NCI-H128 (cell line): ENCODE measurements around the gene CSHL1.
"Not testable (repeated sequence)": the region's sequence is repeated elsewhere in the genome, so short reads cannot be mapped to it uniquely, and the experiment has no call there.

Experiments used
- DNase-seq: peaks from one replicate; lab custom pipeline; 2025; ENCODE audit not compliant: unreplicated experiment; lab: John Stamatoyannopoulos, UW

The CSHL1 gene

GRCh38 chr17:63941162-63941561 is 30.1 kb upstream of the CSHL1 start:
- DNase-seq: no peak

DNA sequence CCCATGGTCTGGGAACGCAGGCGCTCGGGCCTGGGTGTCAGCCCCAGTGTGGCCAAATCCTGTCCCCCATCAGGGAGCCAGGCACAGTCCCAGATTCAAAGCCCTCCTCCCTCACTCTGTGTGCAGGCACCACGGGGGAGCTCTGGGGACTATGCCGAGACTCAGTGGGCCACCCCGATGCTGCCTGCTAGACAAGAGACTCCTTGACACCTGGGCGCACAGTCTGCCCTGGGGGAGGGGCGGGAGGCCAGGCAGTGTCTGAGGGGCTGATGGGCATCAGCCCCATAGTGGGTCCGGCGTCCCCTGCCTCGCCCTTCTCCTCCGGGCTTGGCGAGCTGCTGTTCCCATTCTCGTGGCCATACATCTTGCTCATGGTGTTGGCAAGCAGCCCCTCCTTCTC is 29.5 kb upstream of the CSHL1 start:
- DNase-seq: no peak

- no peak for DNase-seq
Measured at GRCh38 chr17:63939884-63940283, 28.8 kb upstream of the CSHL1 start.

DNA sequence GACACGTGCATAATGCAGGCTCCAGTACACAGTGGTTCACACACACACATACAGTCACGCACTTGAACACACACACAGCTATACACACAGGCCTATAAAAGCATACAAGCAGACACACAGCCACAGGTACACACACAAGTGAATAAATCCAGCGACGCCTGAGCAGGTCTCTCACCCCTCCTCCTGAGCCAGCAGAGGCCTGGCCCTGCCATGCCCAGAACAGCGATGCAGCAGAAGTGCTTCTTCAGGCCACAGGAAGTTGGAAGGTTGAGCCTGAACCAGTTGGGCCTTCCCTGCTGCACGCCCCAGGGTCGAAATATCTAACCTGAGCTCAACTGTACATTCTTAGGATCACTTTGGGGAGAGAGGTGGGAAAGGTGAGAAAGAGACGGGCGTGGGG is 28.3 kb upstream of the CSHL1 start:
- DNase-seq: no peak

- no peak for DNase-seq
Measured at GRCh38 chr17:63937920-63938319, 26.9 kb upstream of the CSHL1 start.

- DNase-seq: no peak
Measured at GRCh38 chr17:63937319-63937718, 26.3 kb upstream of the CSHL1 start.

- no peak for DNase-seq
Measured at GRCh38 chr17:63934183-63935112, 23.4 kb upstream of the CSHL1 start.

DNA sequence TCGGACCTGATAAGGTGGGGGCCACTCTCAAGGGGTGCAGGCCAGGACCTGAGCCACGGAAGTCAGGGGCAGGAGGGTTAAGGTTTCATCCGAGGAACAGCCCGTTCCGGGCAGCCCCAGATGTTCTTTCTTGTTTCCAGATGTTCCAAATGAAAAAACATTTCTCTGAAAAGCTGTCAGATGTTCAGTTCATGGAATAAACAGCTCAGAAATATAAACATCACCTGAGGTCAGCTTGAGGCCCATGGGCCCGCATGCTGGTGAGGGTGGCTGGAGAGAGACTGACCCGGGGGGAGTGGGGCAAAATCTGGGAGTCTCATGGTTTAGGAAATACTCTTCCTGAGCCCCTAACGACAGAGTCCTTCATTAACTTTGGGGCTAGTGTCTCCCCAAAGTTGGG is 22.5 kb upstream of the CSHL1 start:
- DNase-seq: no peak

DNA sequence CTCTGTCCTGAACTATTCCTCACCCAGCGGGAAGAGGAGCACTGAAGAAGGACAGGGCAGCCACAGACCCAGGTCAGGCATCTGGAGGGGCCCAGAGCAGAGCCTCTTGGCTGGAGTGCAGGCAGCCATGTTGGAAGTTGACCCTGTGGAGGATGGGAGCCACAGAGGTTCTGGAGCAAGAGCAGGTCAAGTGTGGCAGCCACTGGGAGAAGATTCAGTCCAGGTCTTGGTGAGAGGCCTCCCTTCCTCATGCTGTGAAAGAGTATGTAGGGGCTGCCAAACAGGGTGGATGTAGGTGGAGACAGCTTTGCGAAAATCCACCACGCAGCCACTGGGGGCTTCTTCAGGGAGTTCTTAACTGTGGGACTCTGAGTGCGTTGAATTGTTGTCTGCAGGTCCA is 21.7 kb upstream of the CSHL1 start:
- DNase-seq: no peak

DNA sequence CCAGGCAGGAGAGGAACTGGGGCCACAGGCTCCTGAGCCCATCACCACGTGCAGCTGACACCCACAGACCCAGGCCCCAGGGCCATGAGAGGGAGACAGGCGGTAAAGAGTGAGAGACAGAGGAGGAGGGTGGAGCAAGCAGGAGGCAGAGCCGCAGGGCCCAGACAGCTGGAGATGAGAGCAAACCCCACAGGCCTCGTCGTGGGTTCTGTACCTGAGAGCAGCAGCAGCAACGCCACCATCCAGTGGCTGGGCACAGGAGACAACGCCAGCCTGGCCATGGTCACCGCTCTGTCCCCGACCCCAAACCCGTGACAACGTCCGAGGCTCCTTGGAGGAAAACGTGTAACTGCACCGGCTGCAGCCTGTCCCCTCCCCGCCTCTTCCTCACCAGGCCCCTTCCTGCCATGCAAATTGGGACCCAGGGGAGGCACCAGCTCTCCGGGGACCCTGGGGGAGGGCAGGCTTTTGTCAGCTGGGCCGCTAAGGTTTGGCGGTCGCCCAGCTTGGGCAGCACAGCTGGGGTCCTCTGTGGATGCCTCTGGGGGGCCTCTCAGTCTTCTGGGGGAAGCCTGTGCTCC is 21.0 kb upstream of the CSHL1 start, which contains the start of gene CD79B:
Gene CD79B (minus strand): TSS at position 351 of the 581 bp plus-strand sequence. CDS start 70 bp downstream, at position 281.
- DNase-seq: no peak

DNA sequence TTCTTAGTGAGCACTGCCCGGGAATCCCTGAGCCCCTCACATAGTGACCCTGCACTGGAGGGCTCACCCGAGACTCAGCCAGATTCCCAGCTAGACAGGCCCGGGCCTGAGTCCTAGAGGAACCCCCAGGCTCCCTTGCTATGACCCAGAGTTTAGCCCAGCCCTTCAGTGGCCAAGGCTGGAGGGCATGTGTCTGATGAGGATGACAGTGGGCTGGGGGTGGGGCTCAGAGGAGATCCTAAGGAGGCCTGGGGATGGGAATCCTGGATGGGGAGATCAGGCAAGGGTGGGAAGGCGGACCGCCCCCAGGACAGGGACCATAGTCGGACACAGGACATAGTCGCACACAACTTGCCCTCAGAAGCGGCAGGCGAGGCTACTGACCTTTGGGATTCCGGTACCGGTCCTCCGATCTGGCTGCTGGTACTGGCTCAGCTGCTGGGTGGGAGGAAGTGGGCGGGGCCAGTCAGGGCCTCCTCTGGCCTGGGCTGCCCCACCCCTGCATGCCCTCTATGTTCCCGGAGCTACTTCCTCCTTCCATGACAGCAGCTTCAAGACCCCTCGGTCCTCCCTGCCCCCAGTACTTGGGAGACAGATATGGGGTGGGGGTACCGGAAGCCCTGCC is 20.0 kb upstream of the CSHL1 start:
- DNase-seq: no peak

GRCh38 chr17:63929860-63930766 is 19.1 kb upstream of the CSHL1 start:
- no peak for DNase-seq

- no peak for DNase-seq
Measured at GRCh38 chr17:63928966-63929695, 18.1 kb upstream of the CSHL1 start.

DNA sequence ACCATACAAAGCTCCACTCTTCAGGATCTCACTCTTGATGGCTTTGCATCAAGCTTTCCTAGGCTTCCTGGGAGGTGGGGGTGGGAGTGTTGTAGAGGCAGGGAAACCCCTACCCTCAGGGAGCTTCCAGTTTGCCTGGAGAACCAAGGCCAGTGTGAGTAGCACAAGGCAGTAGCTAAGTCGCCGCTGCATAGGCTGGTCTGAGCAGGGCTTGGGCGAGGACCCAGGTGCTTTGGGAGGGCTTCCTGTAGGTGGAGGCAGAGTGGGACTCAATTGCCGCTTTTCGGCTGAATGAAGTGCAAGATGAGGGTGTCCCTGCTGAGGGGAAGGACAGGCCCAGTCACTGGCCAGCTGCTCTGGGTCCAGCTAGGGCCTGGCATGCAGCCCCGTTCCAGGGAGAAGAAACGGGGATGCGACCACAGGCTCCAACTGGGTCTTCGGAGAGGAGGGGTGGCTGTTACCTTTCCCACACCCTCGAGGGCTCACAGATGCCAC is 17.2 kb upstream of the CSHL1 start:
- DNase-seq: no peak

DNA sequence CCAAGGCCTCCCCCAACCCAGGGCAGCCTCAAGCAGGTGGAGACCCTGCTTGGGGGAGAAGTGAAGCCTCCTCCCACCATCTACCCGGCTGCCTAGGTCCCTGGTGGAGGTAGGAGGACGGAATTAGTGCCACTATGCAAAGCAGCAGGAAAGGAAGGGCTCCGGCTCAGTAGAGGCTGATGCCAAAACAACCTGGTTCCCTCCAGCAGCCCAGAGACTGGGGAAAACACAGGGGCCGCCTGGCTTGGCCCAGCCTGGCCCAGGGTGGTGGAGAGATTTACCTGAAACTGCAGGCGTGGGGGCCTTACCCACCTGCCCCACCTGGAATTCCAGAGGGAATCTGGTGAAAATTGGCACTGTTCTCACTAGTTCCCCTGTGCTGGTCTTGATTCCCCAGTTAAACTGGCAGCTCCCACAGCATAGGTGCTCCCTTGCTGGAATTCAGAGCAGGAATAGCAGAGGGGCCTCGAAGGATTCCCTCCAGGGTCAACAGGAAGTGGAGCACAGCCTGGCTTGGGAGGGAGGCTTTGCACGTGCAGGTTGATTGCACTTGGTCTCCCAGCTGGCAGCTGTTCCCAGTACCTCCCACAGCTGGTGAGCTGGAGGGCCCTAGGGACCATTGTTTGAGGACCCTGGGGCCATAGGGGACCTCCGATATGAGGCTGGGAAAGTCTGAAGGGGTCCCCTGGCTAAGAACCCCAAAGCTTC is 16.6 kb upstream of the CSHL1 start:
- no peak for DNase-seq

DNA sequence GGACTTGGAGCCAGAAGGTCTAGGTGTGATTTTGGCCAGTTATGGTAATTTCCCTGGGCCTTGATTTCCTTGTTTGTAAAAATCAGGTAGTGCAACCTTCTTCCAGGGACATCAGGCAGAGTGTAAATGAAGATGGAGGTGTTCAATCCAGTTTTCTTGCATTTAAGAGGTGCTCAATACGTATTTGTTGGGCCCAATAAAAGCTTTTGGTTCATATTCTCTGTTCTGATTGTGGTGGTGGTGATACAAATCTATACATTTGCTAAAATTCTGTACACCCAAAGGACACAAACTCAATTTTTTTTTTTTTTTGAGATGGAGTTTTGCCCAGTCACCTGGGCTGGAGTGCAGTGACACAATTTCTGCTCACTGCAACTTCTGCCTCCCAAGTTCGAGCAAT is 15.1 kb upstream of the CSHL1 start:
- DNase-seq: no peak

- DNase-seq: no peak
Measured at GRCh38 chr17:63925615-63926014, 14.6 kb upstream of the CSHL1 start.

DNA sequence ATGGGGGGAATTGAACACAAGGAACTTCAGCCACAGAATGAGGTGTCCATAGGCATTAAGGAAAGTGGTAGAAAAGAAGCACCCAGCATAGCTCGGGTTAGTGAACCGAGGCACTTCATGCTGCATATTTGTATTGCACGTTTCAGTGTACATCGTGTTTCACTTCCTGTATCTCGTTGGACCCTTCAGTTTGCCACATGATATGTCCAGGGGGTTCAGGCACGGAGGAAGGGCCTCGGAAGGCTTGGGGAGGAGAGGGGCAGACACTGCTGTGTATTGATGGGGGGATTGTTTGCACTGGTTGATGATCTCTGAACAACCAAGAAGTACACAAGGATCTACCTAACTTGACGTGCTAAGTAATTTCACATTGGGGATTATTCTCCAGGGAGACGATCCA is 11.3 kb upstream of the CSHL1 start:
- not testable (repeated sequence) for DNase-seq

DNA sequence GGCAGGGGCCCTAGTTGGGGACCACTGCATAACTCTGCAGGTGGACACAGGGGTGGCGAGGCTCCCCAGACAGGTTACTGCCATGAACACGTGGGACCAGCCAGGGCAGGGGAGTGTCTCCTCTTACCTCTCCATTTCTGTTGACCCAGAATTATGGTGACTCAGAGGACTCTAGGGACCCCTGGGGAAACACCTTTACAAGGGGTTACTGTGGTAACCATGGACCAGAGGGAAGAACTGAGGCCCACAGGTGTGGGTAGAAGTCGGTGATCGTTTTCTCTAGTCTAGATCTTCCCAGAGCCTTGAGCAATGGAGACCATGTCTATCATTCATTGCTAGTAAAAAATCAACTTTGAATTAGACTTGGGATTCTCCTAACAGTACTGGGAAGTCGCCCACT is 9.7 kb upstream of the CSHL1 start:
- not testable (repeated sequence) for DNase-seq
